Kidney (tissue), 14 donors: ENCODE data around the gene PAK1IP1. TPM values are rescaled to one million over a fixed set of nuclear protein-coding genes. Genes with fewer than 3 reads are reported as not detected.

ENCODE experiments used
- DNase-seq, 5 donors: peaks; one replicate each; pipeline ENCODE4 v3.0.0-alpha.2; 2013 to 2020
- FAIRE-seq: peaks from 2 replicates; lab custom pipeline; 2012; peaks lifted over from hg19 to GRCh38; lab: Jason Lieb, UNC
- H3K27ac ChIP-seq, 2 donors: one replicate each; pipeline ENCODE4 v1.7.0; 2013; ENCODE audit warnings: low read depth in 2 of 2, low read length in 2 of 2, inconsistent platforms in 1 of 2
- H3K27me3 ChIP-seq: one replicate; pipeline ENCODE4 v1.7.1; 2013; ENCODE audit warnings: low read length, inconsistent platforms; ENCODE audit not compliant: control insufficient read depth, insufficient read depth
- H3K36me3 ChIP-seq, 3 donors: one replicate each; pipeline versions ENCODE4 v1.7.0 to v1.7.1; 2013; ENCODE audit warnings: low read length in 3 of 3, control low read depth in 1 of 3, inconsistent platforms in 1 of 3; ENCODE audit not compliant: insufficient read depth in 3 of 3, control insufficient read depth in 2 of 3
- H3K4me1 ChIP-seq, 3 donors: one replicate each; pipeline versions ENCODE4 v1.7.0 to v1.7.1; 2013; ENCODE audit warnings: low read length in 3 of 3, inconsistent platforms in 1 of 3, low read depth in 1 of 3; ENCODE audit not compliant: control insufficient read depth in 2 of 3, insufficient read depth in 2 of 3
- H3K4me3 ChIP-seq, 3 donors: one replicate each; pipeline versions ENCODE4 v1.7.0 to v1.8.1; 2013; ENCODE audit warnings: low read length in 3 of 3, control low read depth in 1 of 3, inconsistent platforms in 1 of 3
- H3K9ac ChIP-seq, 3 donors: one replicate each; pipeline versions ENCODE4 v1.7.0 to v1.7.1; 2013; ENCODE audit warnings: low read length in 3 of 3, control low read depth in 1 of 3, inconsistent platforms in 1 of 3
- H3K9me3 ChIP-seq, 3 donors: one replicate each; pipeline versions ENCODE4 v1.7.0 to v1.7.1; 2013; ENCODE audit warnings: low read length in 3 of 3, control low read depth in 1 of 3, inconsistent platforms in 1 of 3; ENCODE audit not compliant: control insufficient read depth in 2 of 3, insufficient read depth in 1 of 3
- CTCF ChIP-seq: IDR thresholded peaks from 3 replicates; pipeline ENCODE4 v1.5.1; 2012; ENCODE audit warnings: mild to moderate bottlenecking, moderate library complexity, borderline replicate concordance; ENCODE audit not compliant: insufficient read depth; ENCODE audit errors: extremely low read depth
- intact Hi-C: fragments of 100-400 bp; cut with DNase I; formaldehyde crosslinking; loops from one replicate; pipeline ENCODE4 v1.11.1; 2022
- polyA plus RNA-seq: library from polyadenylated mRNA; stranded (reverse); fragments of 350-450 nt; fragmentation: Illumina TruSeq; extraction: RNeasy Lipid Tissue Mini Kit (QIAGEN cat#74804); gene quantifications from one replicate; pipeline ENCODE4 v1.2.3, GENCODE V29; 2014; ENCODE audit warnings: low read depth, low replicate concordance; ENCODE audit not compliant: insufficient read depth
- total RNA-seq: library from RNA; stranded (reverse); fragmentation: NEBNext Ultra II Directional; extraction: Animal tissue kit (Norgen Biotek cat#: 25700); gene quantifications from one replicate; pipeline ENCODE4 v1.2.1, GENCODE V29; 2021
- donor health status: control.
- donor health status: control.
- donor health status: control.
- donor health status: control.
- donor health status: control.
- donor health status: DM: yes; HTN: yes; CAD: no.
- donor health status: Normal renal cell carcinoma (clear cell type).

PAK1IP1 gene
- total and polyA plus RNA-seq, 2 donors from 2014 or later: 11.2 to 11.6 TPM

- Histone ChIP-seq H3K9me3 (no peaks in the 10 kb centered on the region), H3K4me1 (peaks cover 0 to 8% (median 3%) of the 10 kb centered on the region in 3 donors), H3K4me3 (no peak overlapping the region), H3K9ac (no peak overlapping the region), H3K27me3 (no peaks in the 10 kb centered on the region), H3K27ac (no peak overlapping the region), H3K36me3 (no peaks in the 10 kb centered on the region)
- intact Hi-C loops: no loop called here
- DNase-seq: no peak
- FAIRE-seq: no peak
- TF ChIP-seq CTCF: no peak
Measured at GRCh38 chr6:10690651-10691445, 3.9 kb upstream of the PAK1IP1 start.

GRCh38 chr6:10692965-10693538, 1.7 kb upstream of the PAK1IP1 start:
- H3K9me3 ChIP-seq: no peaks in the 10 kb centered on the region
- no peak overlapping the region for H3K27ac ChIP-seq
- no peaks in the 10 kb centered on the region for H3K27me3 ChIP-seq
- peaks cover 0 to 3% (median 0%) of the 10 kb centered on the region in 3 donors for H3K36me3 ChIP-seq
- intact Hi-C loops: no loop called here
- peak overlapping the region in 1 of 3 donors; percentile 100 for H3K9ac ChIP-seq
- peaks cover 0 to 8% (median 3%) of the 10 kb centered on the region in 3 donors for H3K4me1 ChIP-seq
- TF ChIP-seq CTCF: no peak
- no peak for FAIRE-seq
- peak overlapping the region; percentile 77 to 100 (median 100) for H3K4me3 ChIP-seq
- no peak for DNase-seq

GRCh38 chr6:10695086-10695657, 400 bp downstream of the PAK1IP1 start:
- intact Hi-C loops: no loop called here
- DNase-seq: no peak
- no peak for FAIRE-seq

More at GRCh38 chr6:10695086-10695657, 400 bp downstream of the PAK1IP1 start:
- Histone ChIP-seq H3K4me3 (peak overlapping the region; percentile 77 to 100 (median 100)), H3K36me3 (peaks cover 0 to 8% (median 0%) of the 10 kb centered on the region in 3 donors), H3K4me1 (peaks cover 0 to 8% (median 3%) of the 10 kb centered on the region in 3 donors), H3K27ac (peak overlapping the region; percentile 99 to 100), H3K27me3 (no peaks in the 10 kb centered on the region), H3K9me3 (no peaks in the 10 kb centered on the region), H3K9ac (peak overlapping the region; percentile 93 to 100 (median 95))
- no peak for TF ChIP-seq CTCF
